Epithelial cell of proximal tubule (primary cell): Measurements from ENCODE around the gene NAA15. TPM values are rescaled to one million over a fixed set of nuclear protein-coding genes. Genes with fewer than 3 reads are reported as not detected.
A peak's percentile ranks its signal among the peaks of the same experiment; 100 is the strongest.

ENCODE experiments used
- DNase-seq: peaks from one replicate; pipeline ENCODE4 v3.0.0-alpha.2; 2011; ENCODE audit warnings: low read depth
- H3K4me3 ChIP-seq: 2 replicates; pipeline ENCODE4 v1.5.1; 2011; ENCODE audit warnings: low read depth, mild to moderate bottlenecking, low read length
- total RNA-seq: library from RNA; depleted of rRNA; stranded (reverse); fragments of >200 nt; gene quantifications from 2 replicates; pipeline ENCODE4 v1.2.3, GENCODE V29; 2015
- TF ChIP-seq, protein P1 (sequence below): conservative IDR thresholded peaks from 2 replicates; pipeline ENCODE4 v1.5.1; 2012; ENCODE audit warnings: low read depth, mild to moderate bottlenecking, low read length

Gene NAA15
- total RNA-seq, 1 donor from 2014 or later, result 33.7 TPM

DNA sequence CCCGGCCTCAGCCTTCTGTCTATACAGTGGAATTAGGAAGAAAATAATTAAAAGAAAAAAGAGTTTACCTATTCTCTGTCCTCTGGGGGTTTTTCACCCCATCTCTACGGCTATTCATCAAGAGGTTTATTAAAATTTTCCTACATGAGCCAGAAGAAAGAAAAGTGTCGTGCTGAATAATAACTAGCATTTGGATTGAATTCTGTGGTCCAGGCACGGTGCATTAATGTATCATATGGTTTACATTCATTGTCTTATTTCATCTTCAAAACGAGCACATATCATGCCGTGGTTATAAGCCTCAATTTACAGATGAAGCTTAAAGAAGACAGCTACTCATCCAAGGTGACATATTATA, 5.4 kb upstream of the NAA15 start:
- TF ChIP-seq, protein P1, sequence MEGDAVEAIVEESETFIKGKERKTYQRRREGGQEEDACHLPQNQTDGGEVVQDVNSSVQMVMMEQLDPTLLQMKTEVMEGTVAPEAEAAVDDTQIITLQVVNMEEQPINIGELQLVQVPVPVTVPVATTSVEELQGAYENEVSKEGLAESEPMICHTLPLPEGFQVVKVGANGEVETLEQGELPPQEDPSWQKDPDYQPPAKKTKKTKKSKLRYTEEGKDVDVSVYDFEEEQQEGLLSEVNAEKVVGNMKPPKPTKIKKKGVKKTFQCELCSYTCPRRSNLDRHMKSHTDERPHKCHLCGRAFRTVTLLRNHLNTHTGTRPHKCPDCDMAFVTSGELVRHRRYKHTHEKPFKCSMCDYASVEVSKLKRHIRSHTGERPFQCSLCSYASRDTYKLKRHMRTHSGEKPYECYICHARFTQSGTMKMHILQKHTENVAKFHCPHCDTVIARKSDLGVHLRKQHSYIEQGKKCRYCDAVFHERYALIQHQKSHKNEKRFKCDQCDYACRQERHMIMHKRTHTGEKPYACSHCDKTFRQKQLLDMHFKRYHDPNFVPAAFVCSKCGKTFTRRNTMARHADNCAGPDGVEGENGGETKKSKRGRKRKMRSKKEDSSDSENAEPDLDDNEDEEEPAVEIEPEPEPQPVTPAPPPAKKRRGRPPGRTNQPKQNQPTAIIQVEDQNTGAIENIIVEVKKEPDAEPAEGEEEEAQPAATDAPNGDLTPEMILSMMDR, result no peak
- DNase-seq, result no peak
- peak overlapping the region; percentile 88 for H3K4me3 ChIP-seq

DNA sequence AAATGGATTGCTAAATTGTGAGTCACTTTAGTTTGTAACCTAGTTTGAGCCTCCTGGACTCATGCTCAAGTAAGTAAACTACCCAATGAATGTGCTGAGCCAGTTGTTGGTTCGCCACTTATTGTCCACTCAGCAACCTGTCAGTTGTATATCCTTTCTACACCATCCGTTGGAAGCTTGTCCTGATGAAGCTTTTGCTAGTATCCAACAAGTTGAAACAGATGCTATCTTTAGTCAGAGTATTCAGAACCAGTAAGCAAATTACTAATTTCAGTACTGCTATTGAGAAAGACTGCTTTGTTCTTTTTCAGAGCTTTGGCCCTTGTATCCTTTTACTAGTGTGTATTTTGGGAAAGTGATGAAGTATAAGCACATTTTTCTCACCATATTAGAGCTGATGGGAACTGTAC, 4.3 kb upstream of the NAA15 start:
- no peak for DNase-seq
- no peak overlapping the region for H3K4me3 ChIP-seq
- TF ChIP-seq, protein P1, result no peak

DNA sequence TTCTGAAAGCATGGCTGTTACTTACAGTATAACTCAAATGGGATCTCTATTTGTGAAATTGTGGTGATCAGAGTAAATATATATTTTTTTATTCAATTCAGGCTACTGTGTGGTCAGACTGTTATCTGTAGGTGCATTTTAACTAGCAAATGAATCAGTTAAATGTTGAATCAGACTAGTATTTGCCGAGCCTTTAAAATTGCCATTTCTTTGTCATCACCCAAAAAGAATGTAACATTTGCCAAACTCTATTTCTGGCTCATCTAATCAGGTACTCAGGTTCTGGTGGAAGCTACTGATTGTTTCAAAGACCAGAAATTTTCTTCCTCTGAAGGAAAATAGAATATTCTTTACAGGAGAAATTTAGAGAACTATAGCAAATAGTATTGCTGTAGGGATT, 1.8 kb upstream of the NAA15 start:
- TF ChIP-seq, protein P1, result no peak

DNA sequence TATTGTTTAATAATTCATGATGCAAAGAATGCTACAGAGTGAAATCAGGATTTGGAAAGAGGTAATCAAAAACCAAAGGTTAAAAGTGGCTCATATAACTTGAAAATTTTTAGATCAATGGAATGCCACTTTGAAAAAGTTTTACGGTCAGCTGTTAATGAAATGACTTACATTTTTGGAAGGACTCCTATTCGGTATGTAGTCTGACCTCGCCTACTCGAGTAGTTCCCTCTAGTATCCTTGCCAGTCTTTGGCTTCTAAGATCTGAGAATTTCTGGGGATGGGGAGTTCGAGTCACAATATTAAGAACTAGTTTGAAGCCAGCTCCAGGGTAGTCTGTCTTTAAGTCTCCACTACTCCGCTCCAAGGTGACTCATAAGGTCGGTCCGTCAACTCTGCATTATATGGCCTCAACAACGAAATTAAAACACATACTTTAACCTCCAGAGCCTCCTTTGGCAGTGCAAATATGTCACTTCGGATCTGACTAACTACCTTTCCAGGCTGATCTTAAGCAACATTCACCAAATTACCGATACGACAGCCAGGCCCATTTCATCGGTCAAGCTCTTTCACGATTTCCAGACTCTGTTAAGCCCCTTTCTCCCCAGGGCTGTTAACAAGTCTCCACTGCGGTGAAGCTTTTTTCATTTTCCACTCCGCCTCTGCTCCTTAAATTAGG, 733 bp upstream of the NAA15 start:
- peak; percentile 40 for DNase-seq
- TF ChIP-seq, protein P1, result no peak
- H3K4me3 ChIP-seq, result peak overlapping the region; percentile 86

More for the DNA sequence above, 1.8 kb upstream of the NAA15 start:
- DNase-seq, result no peak
- H3K4me3 ChIP-seq, result peak overlapping the region; percentile 86

- no peak for DNase-seq
- TF ChIP-seq, protein P1, result peak; percentile 21
- peak within 1 kb of the TSS; percentile 86 for H3K4me3 ChIP-seq
Measured at GRCh38 chr4:139301821-139302611, 711 bp downstream of the NAA15 start, which contains the start of gene NDUFC1. Gene NDUFC1, minus strand, starts transcription at chr4:139302477. Its CDS starts 6,679 bp downstream, at chr4:139295798.

DNA sequence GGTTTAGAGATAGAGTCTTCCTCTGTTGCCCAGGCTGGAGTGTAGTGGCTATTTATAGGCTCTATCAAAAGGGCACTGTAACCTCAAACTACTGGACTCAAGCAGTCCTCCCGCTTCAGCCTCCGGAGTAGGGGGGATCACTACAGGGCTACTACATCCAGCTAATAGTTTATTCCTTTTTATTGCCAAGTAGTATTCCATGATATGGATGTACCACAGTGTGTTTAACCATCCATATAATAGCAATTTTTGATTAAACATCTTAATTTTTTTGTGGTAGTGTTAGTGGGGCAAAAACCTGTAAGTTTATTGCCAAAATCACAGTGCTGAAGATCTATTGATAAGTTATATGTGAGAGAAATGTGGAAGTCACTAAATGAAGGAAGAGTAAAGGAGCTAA, 3.6 kb downstream of the NAA15 start:
- TF ChIP-seq, protein P1, result no peak
- DNase-seq, result no peak
- no peak overlapping the region for H3K4me3 ChIP-seq
